H1 (cell line): Measurements from ENCODE around the gene KCNMA1. TPM values are rescaled to one million over a fixed set of nuclear protein-coding genes. Genes with fewer than 3 reads are reported as not detected.

Experiments used
- EGR1 ChIP-seq: IDR thresholded peaks from 2 replicates; pipeline ENCODE4 v1.6.1; 2011; ENCODE audit warnings: low read depth, low read length, borderline replicate concordance
- RAD21 ChIP-seq, 2 experiments: IDR thresholded peaks in 1 of 2; conservative IDR thresholded peaks in 1 of 2; 2 replicates each; pipeline ENCODE4 v1.6.1; 2011; ENCODE audit warnings: low read depth in 2 of 2, low read length in 2 of 2, improper control_type of control experiment in 1 of 2, inconsistent platforms in 1 of 2, mild to moderate bottlenecking in 1 of 2, moderate library complexity in 1 of 2
- SIN3A ChIP-seq, 2 experiments: IDR thresholded peaks in 1 of 2; conservative IDR thresholded peaks in 1 of 2; 2 replicates each; pipeline ENCODE4 v1.6.1; 2011 to 2012; ENCODE audit warnings: low read length in 2 of 2, improper control_type of control experiment in 1 of 2, low read depth in 1 of 2, mild to moderate bottlenecking in 1 of 2
- polyA plus RNA-seq, 7 experiments: library from polyadenylated mRNA; depleted of rRNA in 3 of 7; stranded (reverse) in 5 of 7; unstranded in 2 of 7; fragments of >200 nt in 5 of 7; fragments of 200-250 nt in 2 of 7; gene quantifications; 1 replicate in 5 of 7; 2 replicates in 1 of 7; 4 replicates in 1 of 7; pipeline versions ENCODE4 v1.2.1 to v1.2.3, GENCODE V29; 2011 to 2013; ENCODE audit warnings: missing spikeins in 2 of 7, mixed read lengths in 2 of 7
- total RNA-seq: library from RNA; stranded (reverse); fragmentation: NEBNext Ultra II Directional; extraction: Animal tissue kit (Norgen Biotek cat#: 25700); gene quantifications from 2 replicates; pipeline ENCODE4 v1.2.1, GENCODE V29; 2021

Gene KCNMA1
- total and polyA plus RNA-seq, 2 of the 8 experiments (the other 6 are each of a cell fraction or from before 2014, with no cell fraction given), result 10.2 to 11.1 TPM

DNA sequence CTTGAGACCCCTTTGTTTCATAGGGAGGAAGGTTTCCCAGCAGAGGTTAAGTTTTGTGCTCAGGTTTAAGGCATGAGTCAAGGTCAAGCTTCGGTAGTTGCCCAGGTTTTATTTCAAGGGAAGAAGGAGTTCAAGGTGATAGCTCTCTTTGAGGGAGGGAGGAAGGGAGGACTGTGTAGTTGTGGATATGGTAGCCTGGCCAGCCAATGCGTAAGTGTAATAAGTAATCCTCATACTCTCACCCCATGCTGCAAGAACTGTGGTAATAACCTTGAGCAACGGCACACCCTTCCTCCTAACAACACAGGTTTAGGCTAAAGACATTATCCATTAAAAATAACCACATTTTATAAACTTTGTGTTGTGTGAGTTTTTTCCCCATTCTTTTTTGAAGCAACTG lies 478.9 kb downstream of the KCNMA1 start (continued):
- TF ChIP-seq RAD21 (IDR thresholded peaks at IDR 0.05 in 1 of 2, conservative IDR thresholded peaks at IDR 0.05 in 1 of 2; ENCODE audit: low read depth in 2 of 2, low read length in 2 of 2), result no peak
- no peak for TF ChIP-seq SIN3A (conservative IDR thresholded peaks at IDR 0.05 in 1 of 2, IDR thresholded peaks at IDR 0.05 in 1 of 2; ENCODE audit: low read depth in 1 of 2, low read length in 2 of 2)
- no peak for TF ChIP-seq EGR1
